Endothelial cell (in vitro differentiated cells): ENCODE measurements around the gene DUSP14. TPM values are rescaled to one million over a fixed set of nuclear protein-coding genes. Genes with fewer than 3 reads are reported as not detected.

Experiments
- DNase-seq: peaks from one replicate; pipeline ENCODE4 v3.0.0; 2021; ENCODE audit warnings: low spot score
- H3K27ac Mint-ChIP-seq: one replicate; pipeline ENCODE4 v1.8.0; 2021; ENCODE audit warnings: mixed read lengths, inconsistent platforms; ENCODE audit not compliant: unreplicated experiment
- H3K27me3 Mint-ChIP-seq: one replicate; pipeline ENCODE4 v1.8.0; 2021; ENCODE audit warnings: mild to moderate bottlenecking, moderate library complexity, mixed read lengths, inconsistent platforms; ENCODE audit not compliant: unreplicated experiment
- H3K36me3 Mint-ChIP-seq: one replicate; pipeline ENCODE4 v1.8.0; 2021; ENCODE audit warnings: mild to moderate bottlenecking, low read depth, mixed read lengths, inconsistent platforms; ENCODE audit not compliant: unreplicated experiment
- H3K4me1 Mint-ChIP-seq: one replicate; pipeline ENCODE4 v1.8.0; 2021; ENCODE audit warnings: mild to moderate bottlenecking, mixed read lengths, inconsistent platforms; ENCODE audit not compliant: unreplicated experiment
- H3K4me3 Mint-ChIP-seq: one replicate; pipeline ENCODE4 v1.8.0; 2021; ENCODE audit warnings: mild to moderate bottlenecking, mixed read lengths, inconsistent platforms; ENCODE audit not compliant: unreplicated experiment
- H3K9me3 Mint-ChIP-seq: one replicate; pipeline ENCODE4 v1.8.0; 2021; ENCODE audit warnings: mixed read lengths, inconsistent platforms; ENCODE audit not compliant: unreplicated experiment
- CTCF ChIP-seq: fragments of 200-600 bp; sonication (generic); IDR thresholded peaks from one replicate; pipeline ENCODE4 v1.5.0; 2021; ENCODE audit warnings: antibody characterized with exemption; ENCODE audit not compliant: unreplicated experiment
- total RNA-seq: library from RNA; stranded (reverse); fragmentation: NEBNext Ultra II Directional; extraction: Animal tissue kit (Norgen Biotek cat#: 25700); gene quantifications from one replicate; pipeline ENCODE4 v1.2.1, GENCODE V29; 2021; ENCODE audit not compliant: unreplicated experiment

The DUSP14 gene
- total RNA-seq, 1 donor from 2014 or later: 23.0 TPM

GRCh38 chr17:37490638-37491614 lies 1.2 kb downstream of the DUSP14 start:
- Mint-ChIP-seq H3K4me3 (peak overlapping the region; percentile 97), H3K36me3 (peaks cover 4% of the 10 kb centered on the region), H3K27me3 (peaks cover 8% of the 10 kb centered on the region), H3K27ac (peak overlapping the region; percentile 97), H3K4me1 (peaks cover 24% of the 10 kb centered on the region), H3K9me3 (no peaks in the 10 kb centered on the region)
- peak; percentile 31 for DNase-seq
- TF ChIP-seq CTCF: no peak

GRCh38 chr17:37492167-37492566 lies 2.5 kb downstream of the DUSP14 start:
- Mint-ChIP-seq H3K27me3 (peaks cover 8% of the 10 kb centered on the region), H3K27ac (peak overlapping the region; percentile 25), H3K4me1 (peaks cover 24% of the 10 kb centered on the region), H3K9me3 (no peaks in the 10 kb centered on the region), H3K4me3 (no peak overlapping the region), H3K36me3 (peaks cover 4% of the 10 kb centered on the region)
- TF ChIP-seq CTCF: no peak
- no peak for DNase-seq

DNA sequence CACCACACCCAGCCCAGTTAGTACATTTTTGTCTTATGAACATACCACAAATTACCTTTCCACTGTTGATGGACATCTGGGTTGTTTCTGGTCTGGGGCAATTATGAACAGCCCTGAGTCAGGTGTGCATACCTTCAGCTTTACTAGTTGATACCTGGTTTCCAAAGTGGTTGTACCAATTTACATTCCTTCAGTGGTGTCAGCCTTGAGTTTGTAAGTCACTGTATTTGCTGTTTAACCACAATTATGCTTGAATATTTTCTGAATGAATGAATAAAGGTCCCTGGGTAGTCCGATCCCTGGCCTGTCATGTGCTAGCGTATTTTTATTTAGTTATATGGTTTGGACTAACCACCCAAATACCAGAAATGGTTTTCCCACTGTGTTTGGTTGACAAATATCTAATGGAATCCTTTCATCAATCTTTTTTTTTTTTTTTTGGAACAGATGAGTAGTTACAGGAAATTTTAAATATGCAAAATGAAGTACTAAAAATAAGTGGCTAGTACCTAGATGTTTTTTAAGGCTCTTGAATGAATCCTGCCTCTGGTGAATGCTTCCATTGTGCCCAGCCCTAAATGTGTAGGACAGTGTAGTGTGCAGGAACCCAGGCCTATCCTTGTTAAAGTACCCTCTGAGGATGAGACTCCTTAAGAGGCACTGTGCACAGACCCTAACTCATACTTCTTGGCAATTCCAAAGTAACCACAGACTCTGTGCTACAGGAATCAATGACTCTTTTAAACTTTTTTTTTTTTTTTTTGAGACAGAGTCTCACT lies 3.7 kb downstream of the DUSP14 start:
- DNase-seq: no peak
- Mint-ChIP-seq H3K4me3 (no peak overlapping the region), H3K4me1 (peaks cover 22% of the 10 kb centered on the region), H3K27me3 (peaks cover 10% of the 10 kb centered on the region), H3K36me3 (peaks cover 4% of the 10 kb centered on the region), H3K9me3 (no peaks in the 10 kb centered on the region), H3K27ac (no peak overlapping the region)
- TF ChIP-seq CTCF: no peak

GRCh38 chr17:37494401-37494831 lies 4.7 kb downstream of the DUSP14 start:
- no peaks in the 10 kb centered on the region for H3K9me3 Mint-ChIP-seq
- peaks cover 20% of the 10 kb centered on the region for H3K4me1 Mint-ChIP-seq
- no peak overlapping the region for H3K4me3 Mint-ChIP-seq
- DNase-seq: no peak
- H3K27ac Mint-ChIP-seq: no peak overlapping the region
- H3K27me3 Mint-ChIP-seq: peaks cover 8% of the 10 kb centered on the region
- peaks cover 4% of the 10 kb centered on the region for H3K36me3 Mint-ChIP-seq
- no peak for TF ChIP-seq CTCF
